GM18517 (cell line): ENCODE data around the gene NUDT3.
A peak's percentile ranks its signal among the peaks of the same experiment; 100 is the strongest.

Experiments
- ATAC-seq: cut with Tn5 transposase; IDR thresholded peaks from one replicate; pipeline ENCODE4 v1.9.1; 2021; ENCODE audit warnings: mild to moderate bottlenecking, moderate library complexity; ENCODE audit not compliant: unreplicated experiment

NUDT3 gene

DNA sequence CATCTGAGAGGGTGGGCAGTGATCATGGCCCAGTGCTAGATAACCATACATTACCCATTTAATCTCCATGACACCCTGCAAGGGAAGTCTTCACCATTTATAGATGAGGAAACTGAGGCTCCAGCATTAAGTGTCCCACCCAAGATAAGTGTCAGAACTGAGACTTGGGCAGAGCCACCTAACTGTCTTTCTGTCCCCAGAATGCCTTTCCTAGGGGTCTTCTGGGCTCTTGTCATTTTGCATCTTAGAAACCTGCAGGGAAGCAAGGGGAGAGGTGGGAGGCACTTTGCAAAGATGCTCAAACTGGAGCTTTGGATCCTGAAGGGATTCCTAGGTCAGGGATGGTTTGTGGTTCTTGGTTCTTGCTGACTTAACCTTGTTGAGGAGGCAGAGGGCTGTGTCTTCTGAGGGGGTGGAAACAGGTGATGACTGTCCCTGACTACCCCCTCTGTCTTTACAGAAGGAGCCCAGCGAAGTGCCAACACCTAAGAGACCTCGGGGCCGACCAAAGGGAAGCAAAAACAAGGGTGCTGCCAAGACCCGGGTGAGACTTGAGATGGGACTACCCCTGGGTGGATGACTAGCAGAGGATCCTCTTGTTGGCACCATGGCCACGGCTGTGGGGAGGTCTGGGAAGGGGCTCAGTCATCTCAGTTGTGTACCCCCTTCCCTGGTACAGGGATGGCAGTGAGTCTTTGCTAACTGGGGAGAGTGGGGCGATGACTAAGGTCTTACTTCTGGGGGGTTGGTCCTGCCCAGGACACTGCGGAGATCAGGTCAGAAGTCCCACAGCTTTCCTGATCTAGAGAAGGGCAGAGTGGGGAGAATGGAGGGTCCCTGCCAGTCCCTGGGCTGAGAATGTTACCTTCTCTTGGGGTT lies 150.0 kb downstream of the NUDT3 start:
- ATAC-seq: no peak

DNA sequence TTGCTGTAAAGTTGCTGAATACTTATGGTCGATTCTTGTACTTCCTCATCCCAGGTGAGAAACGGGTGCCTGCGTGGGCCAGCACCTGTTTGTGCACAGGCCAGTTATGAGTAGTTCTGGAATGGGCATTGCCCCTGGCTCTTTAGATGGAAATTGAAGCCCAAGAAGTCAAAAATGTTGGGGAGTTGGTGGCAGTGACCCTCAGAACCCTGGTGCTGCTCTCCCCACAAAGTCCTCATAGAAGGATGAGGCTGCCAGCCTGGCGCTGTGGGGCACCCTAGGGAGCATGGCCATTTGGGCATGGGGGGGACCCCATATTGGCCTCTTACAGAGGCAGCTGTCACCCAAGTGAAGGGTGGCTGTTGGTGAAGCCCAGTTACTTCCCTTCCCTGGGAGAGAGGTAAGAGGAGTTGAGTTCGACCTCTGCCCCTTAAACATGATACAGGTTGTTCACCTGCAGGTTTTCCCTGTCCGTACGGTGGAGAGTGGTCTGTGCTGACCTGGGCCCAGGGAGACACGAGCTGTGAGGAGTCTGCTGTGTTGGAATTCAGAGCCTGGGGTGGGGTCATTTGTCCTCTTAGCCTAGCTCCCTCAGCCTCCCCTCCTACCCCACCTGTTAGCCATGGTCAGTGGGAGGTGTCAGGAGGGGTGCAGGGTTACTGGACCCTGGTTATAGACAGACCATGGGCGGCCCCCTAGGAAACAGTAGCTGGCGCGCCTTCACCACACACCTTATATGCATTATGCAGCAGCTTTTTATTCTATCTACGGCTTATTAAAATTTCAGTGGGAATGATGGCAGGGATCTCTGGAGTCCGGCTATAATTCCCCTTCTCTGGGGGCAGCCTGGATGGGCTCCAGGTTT lies 150.9 kb downstream of the NUDT3 start:
- no peak for ATAC-seq

DNA sequence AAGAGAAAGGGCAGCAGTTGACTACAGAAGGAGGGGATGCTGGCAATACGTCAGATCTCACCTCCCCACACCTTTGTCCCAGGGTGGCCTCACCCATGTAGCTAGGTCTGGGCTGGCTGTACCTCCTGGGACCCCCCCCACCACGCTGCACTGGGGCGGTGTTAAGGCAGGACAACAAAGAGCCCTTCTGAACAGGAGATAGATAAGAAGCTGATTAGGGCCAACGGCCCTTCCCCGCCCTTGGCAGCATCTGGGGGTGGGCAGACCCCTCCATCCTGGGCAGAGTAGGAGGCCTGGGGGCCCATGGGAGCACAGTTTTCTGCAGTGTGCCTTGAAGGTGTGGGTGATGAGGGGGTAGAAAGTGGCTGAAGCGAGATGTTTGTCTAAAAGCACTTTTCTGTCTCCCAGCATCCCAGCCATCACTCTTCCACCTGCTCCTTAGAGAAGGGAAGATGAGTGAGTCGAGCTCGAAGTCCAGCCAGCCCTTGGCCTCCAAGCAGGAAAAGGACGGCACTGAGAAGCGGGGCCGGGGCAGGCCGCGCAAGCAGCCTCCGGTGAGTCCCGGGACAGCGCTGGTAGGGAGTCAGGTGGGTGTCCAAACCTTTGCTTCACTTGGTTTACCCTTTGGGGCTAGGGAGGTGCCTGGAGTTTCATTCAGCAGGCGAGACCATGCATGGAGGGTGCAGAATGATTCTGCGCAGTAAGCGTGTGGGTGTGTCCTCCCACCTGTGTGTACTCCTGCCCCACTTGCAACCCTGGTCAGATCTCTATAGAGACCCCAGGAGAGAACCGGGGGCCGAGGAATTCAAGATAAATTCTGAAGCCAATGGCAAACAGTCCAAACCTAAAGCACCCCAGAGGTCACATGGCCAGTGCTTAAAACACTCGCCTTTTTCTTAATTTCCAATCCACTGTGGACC lies 151.9 kb downstream of the NUDT3 start:
- no peak for ATAC-seq

DNA sequence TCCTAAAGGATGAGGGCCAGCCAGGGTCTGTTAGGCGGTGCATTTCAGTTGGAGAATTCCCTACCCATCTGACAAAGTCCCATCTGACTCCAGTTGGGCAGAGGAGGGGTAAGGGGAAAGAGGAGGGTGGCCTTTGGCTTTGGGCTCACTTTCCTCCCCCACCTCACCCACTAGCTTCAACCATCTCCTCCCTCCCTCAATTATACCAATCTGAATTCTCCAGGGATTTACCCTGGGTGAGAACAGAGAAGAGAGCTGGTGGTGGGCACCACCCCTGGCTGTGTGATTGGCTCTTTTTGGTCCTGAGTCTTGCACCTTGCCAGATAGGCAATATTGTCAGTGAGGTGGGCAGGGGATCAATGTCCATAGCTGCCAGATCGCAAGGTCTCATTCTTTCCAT lies 152.6 kb downstream of the NUDT3 start:
- no peak for ATAC-seq

DNA sequence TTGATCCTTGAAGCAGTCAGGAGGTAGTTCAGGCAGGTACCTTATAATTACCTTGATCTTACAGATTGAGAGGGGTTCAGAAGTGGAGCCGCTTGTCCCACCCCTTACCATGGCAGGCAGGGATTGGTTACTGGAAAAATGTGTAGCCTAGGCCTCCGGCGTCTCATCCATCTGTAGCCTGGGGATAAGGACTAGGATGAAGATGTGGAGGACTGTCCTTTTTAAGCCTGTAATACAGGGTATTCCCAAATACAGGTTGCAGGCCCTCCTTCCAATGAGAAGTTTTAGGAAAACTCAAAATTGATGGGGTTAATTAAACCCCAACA lies 153.0 kb downstream of the NUDT3 start:
- ATAC-seq: no peak

DNA sequence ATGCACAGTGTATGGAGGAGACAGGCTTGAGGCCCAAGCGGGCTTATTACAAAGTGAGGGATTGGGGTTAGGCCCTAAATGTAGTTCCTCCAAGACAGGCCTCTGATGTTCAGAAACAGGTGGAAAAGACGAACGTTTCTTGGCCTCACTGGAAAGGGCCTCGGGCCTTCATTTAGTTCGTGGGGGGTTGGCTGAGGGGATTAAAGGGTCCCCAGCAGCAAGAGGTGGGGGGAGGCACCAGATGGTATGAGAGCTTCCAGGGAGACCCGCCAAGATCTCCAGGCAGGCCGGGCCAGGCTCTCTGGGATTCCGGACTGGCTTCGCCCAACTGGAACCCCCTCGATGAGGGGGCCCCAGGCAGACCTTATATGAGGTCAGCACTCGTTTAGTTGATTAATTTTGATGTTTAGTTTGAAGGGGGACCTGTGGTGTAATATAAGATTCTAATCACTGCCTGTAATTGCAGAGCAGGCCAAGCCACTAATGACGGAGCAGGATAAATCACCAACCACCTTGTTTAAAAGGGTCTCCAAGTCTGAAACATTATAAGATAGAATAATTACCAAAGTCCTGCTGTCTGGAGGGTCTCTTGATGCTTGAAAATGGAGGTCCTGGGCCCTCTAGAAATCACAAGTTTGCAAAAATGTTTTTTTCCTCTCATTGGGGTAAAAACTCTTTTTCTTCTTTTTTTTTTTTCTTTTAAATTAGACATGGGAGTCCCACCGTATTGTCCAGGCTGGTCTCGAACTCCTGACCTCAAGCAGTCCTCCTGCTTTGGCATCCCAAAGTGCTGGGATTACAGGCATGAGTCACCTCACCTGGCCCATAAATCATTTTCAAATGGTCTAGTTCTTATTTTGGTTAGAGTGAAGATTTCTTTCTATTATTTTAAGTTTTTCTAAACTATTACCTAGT lies 153.6 kb downstream of the NUDT3 start:
- no peak for ATAC-seq

DNA sequence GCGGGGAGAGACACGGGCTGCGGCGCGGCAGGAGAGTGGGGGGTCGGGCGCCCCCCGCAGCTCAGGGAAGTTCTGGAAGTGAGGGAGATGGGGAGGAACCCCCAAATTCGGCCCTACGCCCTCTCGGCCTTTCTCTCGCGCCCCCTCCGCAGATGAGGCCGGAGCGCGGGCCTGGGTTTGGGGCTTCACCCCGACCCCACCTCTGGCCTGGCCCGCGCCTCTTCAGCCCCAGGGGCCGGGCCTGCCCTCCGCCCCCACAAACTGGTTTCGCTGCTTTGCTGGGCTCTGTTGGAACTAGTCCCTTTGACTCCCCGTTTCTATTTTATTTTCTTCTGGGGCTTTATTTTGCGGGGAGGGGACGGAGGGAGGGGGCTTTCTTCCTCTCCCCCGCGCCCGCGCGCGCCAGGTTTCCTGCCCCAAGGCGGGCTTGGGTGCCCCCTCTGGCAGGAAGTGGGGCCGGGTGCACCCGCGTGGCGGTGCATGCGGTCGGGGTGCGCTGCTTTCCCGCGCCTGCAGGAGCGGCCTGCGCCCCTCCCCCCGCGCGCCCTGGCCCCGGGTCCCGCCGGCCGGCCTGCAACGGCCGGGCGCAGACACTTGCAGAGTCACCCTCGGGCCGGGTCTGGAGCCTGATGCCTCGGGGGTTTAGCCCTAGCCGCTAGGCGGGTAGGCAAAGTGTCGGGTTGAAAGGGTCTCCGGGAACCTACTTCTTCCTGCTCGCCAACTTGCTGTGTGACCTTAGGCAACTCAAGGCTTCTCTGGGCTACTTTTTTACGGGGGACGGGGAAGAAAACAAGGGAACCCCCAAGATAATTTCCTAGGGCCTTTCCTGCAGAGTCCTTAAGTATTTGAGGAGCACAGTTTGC lies 154.5 kb downstream of the NUDT3 start:
- ATAC-seq: no peak

DNA sequence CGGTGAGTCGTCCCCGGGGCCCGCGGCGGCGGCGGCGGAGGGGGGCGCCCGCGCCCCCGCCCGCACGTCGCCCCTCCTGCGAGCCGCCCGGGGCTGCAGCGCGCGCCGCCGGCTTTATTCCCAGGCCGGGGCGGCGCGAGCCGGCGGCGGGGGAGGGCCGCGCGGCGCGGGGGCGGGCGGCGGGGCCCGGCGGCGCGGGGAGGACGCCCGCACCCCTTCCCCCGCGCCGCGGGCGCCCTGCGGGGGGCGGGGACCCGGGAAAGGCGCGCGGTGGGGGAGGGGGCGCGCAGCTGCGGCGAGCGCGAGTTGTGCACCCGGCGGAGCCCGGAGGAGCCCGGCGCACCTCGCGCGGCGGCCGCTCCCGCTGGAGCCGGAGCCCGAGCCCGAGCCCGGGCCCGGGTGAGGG lies 155.2 kb downstream of the NUDT3 start:
- no peak for ATAC-seq

DNA sequence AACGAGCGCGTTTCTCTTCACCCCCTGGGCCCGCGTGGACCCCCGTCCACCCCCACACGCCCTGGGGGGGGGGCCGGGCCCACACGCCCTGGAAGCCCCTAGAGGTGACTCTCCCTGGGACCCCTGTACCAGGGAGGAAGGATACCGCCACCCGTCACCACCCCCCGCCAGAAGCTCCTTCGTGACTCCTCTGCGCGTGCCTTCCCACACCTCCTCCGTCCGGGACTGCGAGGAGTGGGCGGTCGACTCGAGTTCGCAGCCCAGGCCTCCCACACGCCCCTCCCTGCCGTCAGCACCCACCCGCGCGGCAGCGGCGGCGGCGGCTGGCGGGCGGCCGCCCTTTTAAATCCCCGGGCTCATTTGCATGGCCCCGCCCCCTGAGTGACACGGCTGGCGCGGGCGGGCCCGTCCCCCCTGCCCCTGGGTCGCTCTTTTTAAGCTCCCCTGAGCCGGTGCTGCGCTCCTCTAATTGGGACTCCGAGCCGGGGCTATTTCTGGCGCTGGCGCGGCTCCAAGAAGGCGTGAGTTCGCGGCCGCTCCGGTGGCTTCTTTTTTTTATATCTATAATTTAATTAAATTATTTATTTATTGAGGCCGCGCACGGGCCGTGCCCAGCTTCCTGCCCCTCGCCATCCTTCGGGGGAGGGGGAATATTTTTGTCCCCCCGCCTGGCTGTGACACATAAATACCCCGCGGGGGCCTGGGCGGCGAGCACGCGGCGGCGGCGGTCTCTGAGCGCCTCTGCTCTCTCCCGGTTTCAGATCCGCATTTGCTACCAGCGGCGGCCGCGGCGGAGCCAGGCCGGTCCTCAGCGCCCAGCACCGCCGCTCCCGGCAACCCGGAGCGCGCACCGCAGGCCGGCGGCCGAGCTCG lies 155.8 kb downstream of the NUDT3 start, which contains the start of gene HMGA1:
HMGA1 (plus strand) TSS at position 431 of the 873 bp plus-strand sequence. CDS start 3,908 bp downstream, outside the sequence.
- peak; percentile 51 for ATAC-seq

DNA sequence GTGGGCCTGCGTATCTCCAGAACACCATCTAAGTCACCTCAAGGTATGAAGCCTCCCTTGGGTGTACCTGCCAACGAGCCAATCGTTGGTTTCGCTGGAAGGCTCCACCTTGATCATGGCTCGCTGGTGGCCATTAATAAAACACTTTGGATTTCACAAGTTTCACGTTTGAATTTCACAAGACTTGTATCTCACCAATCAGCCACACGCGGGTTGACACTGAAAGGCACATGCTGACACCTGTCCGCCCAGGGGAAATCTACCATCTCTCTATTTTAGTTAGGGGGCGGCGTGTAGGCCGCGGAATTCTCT lies 156.4 kb downstream of the NUDT3 start:
- ATAC-seq: peak; percentile 12

DNA sequence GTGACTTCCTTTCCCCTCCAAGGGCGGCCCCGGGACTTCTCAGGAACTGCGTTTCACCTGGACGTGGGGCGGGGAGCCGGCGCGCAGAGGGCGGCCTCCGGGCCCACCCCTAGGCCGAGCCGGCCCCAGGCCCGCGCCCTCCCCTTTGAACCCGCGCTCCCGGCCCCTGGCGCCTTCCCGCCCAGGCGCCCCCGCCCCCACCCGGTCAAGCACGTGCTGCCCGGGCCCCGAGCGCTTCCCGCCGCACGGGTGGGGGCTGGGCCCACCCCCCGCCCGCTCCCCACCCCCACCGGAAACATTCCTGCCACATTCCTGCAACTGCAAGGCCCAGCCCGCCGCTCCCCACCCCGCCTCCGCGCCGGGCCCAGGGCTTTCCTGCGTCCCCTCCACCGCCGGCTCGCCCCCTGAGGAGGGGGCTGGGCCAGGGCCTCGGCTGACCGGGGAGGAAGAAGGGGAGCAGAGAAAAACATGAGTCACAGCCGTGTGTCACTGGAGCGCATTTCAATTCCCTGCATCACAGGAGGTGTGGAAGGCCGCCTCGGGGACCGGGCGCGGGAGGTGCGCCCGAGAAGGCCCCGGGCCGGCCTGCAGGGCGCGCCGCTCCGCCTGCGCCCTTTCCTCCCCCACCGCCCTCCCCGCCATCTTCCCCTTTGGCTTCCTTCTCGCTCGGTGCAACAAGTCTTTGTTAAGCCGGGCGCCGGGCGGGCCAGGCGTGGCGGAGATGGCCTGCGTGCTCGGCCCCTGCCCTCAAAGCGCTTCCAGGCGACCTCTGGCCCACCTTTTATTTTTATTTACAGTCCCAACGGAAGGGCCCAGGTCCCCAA lies 156.9 kb downstream of the NUDT3 start:
- peak; percentile 3 for ATAC-seq

DNA sequence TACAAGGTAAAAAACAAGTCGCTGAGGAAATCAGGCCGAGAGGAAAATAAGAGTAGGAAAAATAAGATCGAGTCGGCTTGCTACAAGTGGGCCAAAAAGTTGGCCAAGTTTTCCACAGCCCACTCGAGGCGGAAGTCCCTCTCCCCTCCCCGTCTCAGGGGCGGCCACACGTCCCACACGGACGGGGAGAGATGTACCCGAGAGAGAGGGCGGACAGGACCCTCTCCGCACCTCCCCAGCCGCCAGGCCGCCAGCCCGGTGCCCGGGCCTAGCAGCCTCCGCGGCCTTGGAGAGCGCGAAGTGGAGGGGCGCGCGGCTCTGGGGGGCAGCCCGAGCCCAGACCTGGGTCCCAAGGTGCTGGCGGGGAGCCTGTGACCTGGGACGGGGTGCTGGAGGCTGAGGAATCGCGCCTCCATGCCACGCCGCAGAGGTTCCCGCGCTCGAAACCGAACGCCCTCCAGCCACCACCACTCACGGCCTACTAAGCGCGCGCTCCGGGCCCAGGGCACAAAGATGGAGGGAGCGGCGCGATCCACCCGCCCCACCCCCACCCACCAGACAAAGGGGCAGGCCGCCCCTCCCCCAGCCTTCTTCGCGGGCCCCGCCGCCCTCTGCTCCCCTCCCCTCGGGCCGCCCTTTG lies 157.7 kb downstream of the NUDT3 start:
- ATAC-seq: no peak

DNA sequence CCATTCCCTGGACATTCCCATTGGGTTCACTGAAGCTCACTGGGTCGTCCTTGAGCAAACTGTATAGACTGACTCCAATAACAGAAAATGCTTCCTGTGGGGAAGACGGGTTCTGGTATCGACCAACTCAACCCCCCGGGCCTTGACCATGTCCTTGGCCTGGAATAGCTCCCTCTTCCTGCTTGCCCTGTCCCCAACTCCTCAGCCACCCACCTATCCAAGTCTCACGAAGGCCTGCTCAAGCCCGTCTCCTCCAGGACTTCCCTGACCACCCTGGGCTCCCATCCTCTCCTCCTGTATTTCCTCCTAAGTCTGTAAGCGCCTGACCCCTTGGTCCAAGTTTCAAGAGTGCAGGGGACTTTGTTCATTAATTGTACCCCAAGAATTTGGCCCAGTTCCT lies 158.6 kb downstream of the NUDT3 start:
- ATAC-seq: no peak

DNA sequence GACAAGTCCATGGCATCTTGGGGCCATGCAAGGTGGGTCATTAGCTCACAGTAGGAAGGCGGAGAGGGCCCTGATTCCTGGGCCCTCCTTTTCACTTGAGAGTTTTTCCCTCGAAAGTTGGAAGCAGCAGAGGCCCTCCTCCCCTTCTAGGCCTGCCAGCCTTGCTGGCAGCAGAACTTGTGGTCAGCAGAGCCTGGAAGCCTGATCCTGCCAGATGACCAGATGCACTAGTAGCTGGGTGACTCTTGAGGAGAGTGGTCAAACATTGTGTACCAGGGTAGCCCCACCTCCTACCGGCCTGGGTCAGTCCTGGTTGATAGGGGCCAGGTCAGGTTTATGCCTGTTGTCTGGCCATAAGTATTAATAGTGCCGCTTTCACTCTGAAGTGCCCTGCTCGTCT lies 159.6 kb downstream of the NUDT3 start:
- no peak for ATAC-seq

DNA sequence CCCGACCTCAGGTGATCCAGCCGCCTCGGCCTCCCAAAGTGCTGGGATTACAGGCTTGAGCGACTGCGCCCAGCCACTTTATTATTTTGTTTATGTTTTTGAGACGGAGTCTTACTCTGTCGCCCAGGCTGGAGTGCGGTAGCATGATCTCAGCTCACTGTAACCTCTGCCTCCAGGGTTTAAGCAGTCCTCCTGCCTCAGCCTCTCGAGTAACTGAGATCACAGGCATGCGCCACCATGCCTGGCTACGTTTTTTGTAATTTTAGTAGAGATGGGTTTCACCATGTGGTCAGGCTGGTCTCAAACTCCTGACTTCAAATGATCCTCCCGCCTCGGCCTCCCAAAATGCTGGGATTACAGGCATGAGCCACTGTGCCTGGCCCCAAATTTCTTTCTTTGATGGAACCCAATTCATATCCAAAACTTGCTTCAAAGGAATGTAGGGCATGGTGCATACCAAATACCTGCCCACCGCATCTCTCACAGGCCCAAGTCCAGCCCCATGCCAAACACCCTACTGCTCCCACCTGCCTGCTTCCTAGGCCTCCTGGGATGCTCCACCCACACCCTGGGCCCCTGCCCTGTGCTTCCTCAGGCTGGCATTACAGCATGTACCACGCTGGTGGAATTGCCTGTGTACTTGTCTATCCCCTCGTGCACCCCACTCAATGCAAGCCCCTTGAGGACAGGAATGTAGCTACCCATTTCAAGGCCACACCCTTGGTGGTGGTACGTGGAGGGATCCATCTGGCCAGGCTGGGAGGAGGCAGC lies 160.7 kb downstream of the NUDT3 start:
- no peak for ATAC-seq
